Mammary microvascular endothelial cell (primary cell): Measurements from ENCODE around the gene PTGES. TPM values are rescaled to one million over a fixed set of nuclear protein-coding genes. Genes with fewer than 3 reads are reported as not detected.

ENCODE experiments used
- total RNA-seq: library from RNA; depleted of rRNA; stranded (reverse); fragments of >200 nt; gene quantifications from 2 replicates; pipeline ENCODE4 v1.2.3, GENCODE V29; 2015

PTGES gene, protein sequence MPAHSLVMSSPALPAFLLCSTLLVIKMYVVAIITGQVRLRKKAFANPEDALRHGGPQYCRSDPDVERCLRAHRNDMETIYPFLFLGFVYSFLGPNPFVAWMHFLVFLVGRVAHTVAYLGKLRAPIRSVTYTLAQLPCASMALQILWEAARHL
- 0.30 TPM in 1 of 2 replicates, not detected in the other for total RNA-seq

DNA sequence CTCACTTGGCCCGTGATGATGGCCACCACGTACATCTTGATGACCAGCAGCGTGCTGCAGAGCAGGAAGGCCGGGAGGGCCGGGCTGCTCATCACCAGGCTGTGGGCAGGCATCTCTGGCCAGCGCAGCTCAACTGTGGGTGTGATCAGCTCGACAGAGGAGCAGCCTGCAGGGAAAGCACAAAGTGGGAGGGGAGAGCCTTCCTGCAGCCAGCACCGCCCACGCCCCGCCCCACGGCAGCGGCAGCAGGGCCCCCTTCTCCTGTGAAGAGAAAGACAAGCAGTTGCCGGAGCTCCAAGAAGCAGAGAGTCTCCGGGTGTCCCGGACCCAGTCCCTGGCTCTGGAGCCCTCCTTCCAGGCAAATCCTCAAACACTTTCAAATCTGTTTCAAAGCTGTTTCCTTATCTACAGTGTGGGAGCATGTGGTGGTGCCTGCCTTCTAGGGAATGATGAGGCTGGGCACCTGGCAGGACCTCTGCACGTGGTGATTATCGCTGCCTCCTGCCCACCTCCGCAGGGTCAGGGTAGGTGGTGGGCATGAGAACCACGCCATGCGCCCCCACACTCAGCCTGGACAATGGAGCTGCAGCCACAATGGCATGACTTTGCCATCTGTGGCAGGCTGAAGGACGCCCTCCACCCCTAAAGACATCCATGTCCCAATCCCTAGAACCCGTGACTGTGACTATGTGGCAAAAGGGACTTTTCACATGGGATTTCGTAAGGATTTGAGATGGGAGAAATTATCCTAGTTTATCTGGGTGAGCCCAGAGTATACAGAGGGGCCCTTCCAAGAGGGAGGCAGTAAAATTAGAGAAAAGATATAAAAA, at the start of gene PTGES:
PTGES (minus strand) TSS at position 143 of the 830 bp plus-strand sequence; CDS start at position 113, 30 bp downstream.

Other genes with a start within 250 kb of the PTGES start
- gene C9orf50, start 131.9 kb downstream of the PTGES start, total RNA-seq: 0.47 TPM in 1 of 2 replicates, not detected in the other
- 44.7 and 54.1 TPM in 2 replicates for gene NTMT1, start 126.9 kb downstream of the PTGES start, total RNA-seq
- 24.0 and 25.1 TPM in 2 replicates for gene ASB6, start 110.9 kb downstream of the PTGES start, total RNA-seq
- 0.20 and 0.40 TPM in 2 replicates for gene PRRX2, start 87.4 kb downstream of the PTGES start, total RNA-seq
- gene TOR1B, start 50.1 kb upstream of the PTGES start, total RNA-seq: 23.9 and 24.0 TPM in 2 replicates
- gene TOR1A, start 71.1 kb upstream of the PTGES start, total RNA-seq: 62.6 and 68.3 TPM in 2 replicates
- gene C9orf78, start 82.2 kb upstream of the PTGES start, total RNA-seq: 50.6 and 57.3 TPM in 2 replicates
- 11.9 and 15.0 TPM in 2 replicates for gene USP20, start 82.4 kb upstream of the PTGES start, total RNA-seq